Fibroblast of skin of back (primary cell): ENCODE data around the gene MTA3.
"Not testable (repeated sequence)": the region's sequence is repeated elsewhere in the genome, so short reads cannot be mapped to it uniquely, and the experiment has no call there.

Experiments used
- DNase-seq: peaks from one replicate; pipeline ENCODE4 v3.0.0-alpha.2; 2013

The MTA3 gene

DNA sequence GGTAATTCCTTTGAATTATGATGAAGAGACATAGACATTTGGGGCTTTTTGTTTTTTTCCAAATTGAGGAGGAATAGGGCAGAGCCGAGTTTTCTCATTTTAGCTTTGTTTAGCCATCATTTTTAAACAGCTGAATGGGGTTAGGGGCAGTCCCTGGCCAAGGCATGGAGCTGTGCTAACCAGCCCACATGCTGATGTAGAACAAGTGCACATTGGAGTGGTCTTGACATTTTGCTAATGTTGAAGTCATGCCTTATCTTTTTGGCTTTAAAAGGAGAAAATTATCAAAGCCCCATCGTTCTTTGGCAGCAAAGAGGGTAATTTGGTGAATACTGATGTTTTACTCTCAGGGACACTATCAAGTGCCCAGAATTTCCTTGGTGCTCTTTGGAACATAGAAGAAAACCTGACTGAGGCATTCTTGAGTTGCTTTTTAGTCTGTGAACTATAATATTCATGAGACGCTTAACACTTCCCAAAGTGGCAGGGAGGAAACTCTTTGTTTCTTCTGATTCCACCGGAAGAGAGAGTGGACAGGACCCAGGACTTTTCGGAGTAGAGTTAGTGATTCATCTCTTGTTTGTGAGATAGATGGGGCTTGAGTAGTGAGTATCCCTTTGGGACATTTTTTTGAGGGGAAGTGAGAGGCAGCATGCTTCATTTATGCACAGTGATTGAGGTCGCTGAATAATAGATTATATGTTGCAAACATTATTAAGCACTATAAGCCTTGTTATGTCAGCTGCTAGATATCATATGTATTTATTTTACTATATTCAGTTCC, 45.0 kb downstream of the MTA3 start:
- peak; percentile 10 for DNase-seq

DNA sequence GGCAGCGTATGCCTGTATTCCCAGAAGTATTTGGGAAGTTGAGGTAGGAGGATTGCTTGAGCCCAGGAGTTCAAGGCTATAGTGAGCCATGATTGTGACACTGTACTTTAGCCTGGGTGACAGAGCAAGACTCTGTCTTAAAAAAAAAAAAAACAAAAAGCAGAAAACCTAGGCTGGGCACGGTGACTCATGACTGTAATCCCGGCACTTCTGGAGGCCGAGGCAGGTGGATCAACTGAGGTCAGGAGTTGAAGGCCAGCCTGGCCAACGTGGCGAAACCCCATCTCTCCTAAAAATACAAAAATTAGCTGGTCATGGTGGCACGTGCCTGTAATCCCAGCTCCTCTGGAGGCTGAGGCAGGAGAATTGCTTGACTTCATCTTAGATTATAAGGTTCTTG, 46.4 kb downstream of the MTA3 start:
- no peak for DNase-seq

DNA sequence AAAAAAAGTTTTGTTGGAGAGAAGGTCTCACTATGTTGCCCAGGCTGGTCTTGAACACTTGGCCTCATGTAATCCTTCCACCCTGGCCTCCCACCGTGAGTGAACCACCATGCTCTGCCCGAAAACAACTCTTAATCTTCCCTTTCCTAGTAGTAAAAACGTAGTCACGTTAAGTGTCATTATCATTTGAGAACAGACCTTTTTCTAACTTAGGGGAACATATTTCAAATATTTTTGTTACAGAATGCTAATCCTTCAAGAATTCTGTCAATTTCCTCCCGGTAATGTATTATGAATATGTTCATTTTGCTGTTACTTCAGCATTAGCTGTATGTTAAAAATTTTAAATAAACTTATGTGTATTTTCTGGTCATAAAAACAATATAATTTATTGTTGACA, 49.7 kb downstream of the MTA3 start:
- DNase-seq = peak; percentile 78

DNA sequence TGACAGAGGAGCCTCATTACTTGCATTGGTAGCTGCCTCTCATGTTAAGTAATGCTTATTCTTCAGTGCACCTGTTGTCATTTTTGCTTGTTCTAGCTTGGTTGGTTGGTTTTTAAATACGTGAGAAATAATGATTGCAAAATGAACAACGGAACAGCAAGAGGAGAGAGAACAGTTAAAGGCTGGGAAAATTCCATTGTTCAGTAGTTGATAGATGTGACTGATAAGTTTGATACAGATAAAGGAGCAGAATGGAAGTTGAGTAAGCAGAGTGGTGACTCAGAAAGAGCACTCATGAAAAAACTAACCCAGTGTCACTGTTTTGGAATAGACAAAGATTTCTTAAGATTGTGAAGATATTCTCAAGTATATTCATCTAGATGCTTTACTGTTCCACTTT, 50.5 kb downstream of the MTA3 start:
- peak; percentile 74 for DNase-seq

DNA sequence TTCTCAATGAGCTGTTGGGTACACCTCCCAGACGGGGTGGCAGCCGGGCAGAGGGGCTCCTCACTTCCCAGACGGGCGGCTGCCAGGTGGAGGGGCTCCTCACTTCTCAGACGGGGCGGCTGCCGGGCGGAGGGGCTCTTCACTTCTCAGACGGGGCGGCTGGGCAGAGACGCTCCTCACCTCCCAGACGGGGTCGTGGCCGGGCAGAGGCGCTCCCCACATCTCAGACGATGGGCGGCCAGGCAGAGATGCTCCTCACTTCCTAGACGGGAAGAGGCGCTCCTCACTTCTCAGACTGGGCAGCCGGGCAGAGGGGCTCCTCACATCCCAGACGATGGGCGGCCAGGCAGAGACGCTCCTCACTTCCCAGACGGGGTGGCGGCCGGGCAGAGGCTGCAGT, 53.2 kb downstream of the MTA3 start:
- DNase-seq = not testable (repeated sequence)

DNA sequence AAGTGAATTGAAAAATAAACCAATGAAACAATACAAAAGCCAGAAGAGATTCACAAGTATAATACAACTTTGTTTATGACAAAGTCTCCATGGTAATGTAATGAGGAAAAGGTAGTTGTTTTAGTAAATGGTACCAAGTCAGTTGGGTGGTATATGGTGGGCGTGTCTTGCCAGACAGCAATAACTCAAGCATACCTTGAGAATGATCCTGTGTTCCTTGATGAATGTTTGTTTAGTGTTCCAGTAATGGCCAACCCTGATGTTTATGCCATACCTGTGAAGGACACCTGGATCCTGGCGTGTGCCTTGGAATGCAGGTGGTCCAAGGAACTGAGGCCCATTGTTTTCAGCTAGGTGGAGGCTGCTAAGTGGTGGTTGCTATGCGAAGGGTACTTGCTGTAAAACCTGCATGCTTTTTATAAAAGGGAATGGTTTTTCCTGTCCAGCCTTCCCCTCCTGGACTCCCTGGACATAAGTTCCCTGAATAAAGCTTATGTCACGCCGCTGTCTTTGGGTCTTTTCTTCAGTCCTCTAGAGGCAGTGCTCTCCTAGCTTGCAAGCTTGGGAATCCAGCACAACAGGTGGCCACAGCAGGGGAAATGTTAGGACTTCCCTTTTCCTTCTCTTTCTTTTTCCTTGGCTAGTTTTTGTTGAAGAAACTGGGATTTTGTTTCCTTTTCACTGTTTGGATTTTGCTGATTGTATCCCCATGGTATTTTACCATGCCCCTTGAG, 54.7 kb downstream of the MTA3 start:
- DNase-seq = peak; percentile 5

DNA sequence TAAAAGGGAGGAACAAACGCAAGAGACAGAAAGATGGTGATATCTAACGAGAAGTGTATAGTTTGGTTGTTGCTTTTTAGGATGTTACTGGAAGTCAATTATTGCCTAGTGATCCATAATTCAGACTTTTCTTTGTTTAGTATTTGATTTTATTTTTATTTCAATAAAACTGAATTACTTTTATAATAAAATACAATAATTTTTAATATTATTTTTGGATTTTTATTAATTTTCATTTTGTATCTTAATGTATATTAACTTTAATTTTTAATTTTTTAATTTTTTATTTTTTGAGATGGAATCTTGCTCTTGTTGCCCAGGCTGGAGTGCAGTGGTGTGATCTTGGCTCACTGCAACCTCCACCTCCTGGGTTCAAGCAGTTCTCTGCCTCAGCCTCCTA, 55.6 kb downstream of the MTA3 start:
- DNase-seq = no peak

DNA sequence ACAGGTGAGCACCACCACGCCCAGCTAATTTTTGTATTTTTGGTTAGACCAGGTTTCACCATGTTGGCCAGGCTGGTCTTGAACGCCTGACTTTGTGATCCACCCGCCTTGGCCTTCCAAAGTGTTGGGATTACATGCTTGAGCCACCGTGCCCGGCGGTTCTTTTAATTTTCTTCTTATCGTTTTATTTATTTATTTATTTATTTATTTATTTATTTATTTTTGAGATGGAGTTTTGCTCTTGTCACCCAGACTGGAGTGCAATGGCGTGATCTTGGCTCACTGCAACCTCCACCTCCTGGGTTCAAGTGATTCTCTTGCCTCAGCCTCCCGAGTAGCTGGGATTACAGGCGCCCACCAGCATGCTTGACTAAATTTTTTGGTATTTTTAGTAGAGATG, 59.6 kb downstream of the MTA3 start:
- not testable (repeated sequence) for DNase-seq

DNA sequence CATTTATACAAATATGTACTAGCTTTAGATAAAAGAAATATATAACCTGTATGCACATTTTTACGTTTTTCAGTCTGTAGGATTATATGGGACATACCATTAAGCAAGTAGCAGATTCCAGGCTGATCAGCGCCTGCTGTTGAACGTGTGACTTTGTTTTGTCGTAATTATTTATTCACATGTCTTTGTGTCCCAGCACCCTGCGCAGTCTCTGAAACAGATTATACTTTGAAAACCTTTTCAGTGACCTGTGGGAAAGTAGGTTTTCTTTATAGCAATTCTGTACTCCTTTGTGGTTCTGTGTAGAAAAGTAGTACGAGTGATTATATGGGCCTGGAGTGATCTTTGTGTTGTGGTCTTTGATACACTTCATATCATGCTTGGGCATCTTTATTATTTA, 68.5 kb downstream of the MTA3 start:
- DNase-seq = no peak

DNA sequence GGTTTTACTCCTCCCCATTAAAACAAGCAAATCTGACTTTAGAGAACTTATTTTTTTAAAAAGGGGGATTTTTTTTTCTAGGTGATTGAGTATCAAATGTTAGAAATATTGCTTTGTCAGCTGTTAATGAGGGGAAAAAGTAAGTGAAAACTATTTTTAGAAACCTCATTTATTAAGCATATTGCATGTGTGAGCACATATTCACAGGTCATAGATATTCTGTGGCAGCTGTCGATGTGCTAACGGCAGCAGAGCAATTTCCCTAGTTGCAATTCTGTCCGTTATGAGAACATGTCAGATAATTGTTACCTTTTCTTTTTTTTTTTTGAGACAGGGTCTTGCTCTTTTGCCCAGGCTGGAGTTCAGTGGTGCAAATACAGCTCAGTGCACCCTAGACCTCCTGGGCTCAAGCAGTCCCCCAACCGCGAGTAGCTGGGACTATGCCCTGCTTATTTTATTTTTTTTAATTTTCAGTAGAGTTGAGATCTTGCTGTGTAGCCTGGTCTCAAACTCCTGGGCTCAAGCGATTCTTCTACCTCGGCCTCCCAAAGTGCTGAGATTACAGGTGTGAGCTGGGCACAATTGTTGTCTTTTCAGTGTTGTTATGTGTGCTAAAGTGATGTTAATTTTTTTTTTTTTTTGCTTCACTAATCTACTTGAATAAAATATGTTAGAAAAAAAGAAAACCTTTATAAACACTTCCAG, 69.8 kb downstream of the MTA3 start:
- no peak for DNase-seq

DNA sequence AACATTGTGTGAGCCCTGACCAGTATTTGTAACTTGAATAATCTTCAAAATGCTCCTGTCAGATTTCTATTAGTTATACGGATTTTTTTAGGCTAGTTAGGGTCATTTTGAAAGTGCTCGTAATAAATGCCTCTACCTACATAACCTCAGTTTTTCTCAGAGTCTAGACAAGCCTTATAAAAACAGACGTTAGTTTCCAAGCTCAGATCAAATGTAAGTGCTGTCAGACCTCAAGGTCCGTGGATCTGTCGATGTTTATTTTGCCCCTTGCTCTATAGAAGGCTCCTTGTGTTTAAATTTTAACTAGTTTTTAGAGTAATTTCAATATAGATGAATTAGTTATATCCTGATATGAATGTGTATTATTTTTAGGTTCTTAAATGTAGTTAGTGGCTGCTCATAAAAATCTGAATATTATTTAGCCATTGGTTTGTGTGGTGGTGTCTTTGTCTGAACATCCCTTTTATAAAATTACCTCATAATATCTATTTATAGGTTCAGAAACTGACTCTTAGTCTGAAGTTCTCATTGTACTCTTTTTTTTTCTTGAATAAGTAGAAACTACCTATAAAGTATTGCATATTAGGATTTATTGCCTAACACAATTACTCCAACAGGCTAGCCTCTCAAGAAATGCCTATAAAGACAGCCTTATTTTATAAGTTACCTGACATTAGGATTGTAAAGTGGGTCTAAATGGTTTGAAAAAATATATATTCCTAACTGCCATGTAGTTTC, 71.1 kb downstream of the MTA3 start:
- DNase-seq = no peak

DNA sequence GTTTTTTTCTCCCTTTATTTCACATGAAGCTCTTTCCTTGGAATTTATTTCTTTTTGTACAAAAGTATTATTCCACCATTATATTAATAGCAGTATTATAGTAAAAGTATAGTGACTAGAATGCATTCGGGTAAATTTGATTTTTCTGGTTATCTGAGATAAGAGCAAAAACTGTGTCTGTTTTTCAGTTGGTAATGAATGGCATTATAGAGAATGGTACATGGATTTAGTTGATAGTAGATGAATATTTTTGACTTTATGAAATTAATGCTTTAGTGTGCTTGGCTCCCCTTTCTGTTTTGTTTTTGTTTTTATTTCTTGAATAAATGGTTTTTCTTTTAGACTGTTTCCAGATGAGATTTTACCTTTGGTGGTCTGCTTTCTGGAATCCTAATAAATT, 71.8 kb downstream of the MTA3 start:
- no peak for DNase-seq

DNA sequence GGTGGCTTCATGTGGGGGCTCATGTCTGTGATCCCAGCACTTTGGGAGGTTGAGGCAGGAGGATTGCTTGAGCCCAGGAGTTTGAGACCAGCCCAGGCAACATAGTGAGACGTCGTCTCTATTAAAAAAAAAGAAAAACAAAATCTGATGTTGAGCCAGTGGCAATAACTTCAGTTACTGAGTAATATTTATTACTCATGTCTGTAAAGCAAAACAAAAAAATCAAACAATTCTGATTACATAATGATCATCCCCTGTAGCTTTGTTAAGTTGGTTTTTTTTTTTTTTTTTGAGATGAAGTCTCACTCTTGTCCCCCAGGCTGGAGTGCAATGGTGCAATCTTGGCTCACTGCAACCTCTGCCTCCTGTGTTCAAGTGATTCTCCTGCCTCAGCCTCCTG, 73.9 kb downstream of the MTA3 start:
- DNase-seq = not testable (repeated sequence)

DNA sequence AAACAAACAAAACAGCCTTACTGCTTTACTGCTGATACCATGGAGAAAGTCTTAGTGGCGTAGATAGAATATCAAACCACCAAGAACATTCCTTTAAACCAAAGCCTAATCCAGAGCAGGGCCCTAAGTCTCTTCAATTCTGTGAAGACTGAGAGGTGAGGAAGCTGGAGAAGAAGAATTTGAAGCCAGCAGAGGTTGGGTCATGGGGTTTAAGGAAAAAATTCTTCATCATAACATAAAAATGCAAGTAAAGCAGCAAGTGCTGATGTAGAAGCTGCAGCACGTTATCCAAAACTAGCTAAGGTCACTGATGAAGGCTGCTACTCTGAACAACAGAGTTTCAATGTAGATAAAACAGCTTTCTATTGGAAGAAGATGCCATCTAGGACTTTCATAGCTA, 77.1 kb downstream of the MTA3 start:
- DNase-seq = no peak

DNA sequence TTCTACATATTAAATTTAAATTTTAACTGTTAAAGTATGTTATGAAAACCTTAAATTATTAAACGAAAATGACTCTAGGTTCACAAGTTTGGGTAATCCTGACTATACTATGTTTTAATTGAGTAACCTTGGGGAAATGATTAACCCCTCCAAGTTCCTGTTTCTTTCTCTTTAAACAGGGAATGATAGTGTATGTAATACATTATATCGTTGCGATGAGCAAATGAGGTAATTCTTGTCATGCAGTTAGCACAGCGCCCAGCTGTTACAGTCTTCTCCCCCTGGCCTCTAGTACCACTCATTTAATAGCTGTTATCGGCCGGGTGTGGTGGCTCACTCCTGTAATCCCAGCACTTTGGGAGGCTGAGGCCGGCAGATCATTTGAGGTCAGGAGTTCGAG, 80.4 kb downstream of the MTA3 start:
- no peak for DNase-seq

DNA sequence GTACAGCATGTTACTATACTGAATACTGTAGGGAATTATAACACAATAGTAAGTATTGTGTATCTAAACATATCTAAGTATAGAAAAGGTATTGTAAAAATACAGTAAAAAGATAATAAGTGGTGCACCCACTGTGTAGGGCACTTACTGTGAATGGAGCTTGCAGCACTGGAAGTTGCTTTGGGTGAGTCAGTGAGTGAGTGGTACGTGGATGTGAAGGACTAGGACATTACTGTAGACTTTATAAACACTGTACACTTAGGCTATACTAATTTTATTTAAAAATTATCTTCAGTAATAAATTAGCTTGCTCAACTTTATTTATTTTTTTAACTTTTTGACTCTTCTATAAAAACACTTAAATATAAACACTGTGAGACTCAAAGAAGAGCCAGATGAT, 82.6 kb downstream of the MTA3 start:
- no peak for DNase-seq

DNA sequence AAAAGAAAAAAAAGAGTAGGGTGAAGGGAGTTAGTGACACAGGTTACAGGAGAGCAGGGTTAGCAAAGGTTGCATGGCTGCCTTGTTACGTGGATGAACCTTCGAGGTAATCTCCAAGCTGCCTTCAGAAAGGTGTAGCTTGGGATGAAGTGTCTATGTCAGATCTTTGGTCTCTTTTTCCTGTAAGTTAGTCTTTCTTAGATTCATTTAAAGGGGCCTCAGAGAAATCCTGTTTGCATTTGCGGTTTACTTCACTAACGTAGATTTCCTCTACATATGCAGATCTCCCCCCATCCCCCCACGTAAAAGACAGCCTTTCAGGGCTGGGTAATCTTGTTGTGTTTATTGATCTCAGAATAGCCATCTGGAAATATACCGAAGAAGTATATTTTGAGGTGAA, 83.7 kb downstream of the MTA3 start:
- DNase-seq = no peak

DNA sequence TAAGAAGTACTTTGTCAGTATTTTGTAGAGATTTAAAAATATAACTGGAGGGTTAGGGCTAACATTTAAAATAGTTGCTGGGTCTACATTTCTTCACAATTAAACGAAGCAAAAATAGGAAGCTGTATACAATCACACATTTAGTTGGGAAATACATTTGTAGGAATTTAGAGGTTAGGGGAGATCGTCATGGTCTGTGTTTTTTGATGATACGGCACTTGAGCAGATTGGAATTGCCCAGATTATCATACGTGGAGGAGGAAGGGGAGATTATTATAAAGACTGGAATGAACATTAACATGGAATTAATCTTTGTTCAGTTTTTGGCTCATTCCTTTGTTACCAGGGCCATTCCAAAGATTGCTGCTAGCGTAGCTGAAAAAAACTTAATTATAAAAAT, 84.6 kb downstream of the MTA3 start:
- no peak for DNase-seq

DNA sequence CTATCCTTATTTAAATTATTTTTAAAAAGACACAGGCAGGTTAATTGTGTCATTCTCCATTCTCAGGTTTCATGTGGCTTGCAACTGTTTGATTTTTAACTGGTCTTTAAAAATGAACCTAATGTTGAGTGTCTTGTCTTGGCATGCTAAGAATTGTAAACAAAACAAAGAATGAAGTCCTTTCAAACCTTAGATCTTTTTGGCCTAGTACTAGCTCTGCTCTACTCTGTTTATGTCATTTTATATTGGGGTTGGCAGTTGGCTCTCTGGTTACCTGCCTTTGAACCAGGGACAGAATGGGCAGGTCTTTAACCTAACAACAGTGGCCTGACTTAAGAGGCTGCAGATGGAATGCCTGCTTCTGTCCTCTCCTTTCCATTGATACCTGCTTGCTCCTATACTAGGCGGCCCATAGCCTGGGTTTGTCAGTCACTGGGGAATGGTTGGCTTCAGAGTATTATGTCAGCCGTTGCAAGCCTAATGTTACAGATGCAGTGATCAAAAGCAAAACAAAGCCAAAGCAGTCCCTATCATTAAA, 85.5 kb downstream of the MTA3 start:
- DNase-seq = no peak

DNA sequence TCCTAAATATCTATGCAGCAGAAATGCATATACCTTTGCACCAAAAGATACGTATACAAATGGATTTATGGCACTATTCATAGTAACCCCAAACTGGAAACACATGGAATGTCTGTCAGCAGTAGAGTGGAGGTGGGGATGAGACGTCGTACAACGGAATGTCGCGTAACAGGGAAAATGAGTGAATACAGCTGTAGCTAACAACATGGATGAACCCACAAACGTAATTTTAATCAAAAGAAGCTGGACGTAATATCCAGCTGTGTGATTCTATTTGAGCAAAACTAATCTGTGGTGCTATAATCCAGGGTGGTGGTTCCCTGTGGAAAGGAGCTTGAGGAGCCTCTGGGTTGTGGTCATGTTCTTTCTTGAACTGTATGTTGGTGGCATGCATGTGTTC, 89.9 kb downstream of the MTA3 start:
- no peak for DNase-seq

DNA sequence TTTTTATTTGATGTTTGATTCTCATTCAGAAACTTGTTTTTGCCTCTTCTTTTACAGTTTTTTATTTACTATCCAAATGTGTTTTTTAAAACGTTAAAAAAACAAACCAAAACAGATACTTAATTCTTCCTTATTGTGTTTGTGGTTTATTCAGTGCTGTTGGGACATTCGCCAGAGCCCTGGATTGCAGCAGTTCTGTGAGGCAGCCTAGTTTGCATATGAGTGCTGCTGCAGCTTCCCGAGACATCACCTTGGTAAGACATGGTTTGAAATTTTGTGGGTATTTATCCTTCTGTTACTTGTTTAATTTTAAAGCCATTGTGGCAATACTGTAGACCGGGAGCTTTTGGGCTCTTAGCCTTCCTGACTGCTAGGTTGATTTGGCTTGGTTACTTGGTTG, 91.2 kb downstream of the MTA3 start:
- no peak for DNase-seq

DNA sequence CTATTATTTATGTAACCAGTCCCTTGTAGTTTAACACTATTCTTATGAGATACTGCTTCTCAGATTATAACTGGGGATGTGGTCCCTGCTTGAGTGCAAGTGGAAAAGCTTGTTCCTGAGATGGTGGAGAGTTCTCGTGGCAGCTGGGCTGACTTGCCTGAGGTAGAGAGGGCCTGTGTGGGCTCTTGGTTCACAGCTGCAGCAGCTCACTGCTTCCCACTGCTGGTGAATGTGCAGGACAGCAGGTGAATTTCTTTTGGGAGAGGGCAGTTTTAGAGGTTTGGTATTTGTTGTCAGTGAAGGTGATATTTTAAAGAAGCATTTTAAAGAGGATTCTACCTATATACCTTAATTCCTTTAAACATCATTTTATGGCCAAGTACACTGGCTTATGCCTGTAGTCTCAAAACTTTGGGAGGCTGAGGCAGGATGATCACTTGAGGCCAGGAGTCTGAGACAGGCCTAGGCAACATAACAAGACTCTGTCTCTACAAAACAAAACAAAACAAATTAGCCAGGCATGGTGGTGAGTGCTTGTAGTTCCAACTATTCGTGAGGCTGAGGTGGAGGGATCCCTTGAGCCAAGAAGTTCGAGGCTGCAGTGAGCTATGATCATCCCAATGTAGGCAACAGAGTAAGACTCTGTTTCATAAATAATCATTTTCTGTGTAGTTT, 94.8 kb downstream of the MTA3 start:
- peak; percentile 66 for DNase-seq
